AG09319 (cell line): Measurements from ENCODE around the gene MUS81.
"Not testable (repeated sequence)": the region's sequence is repeated elsewhere in the genome, so short reads cannot be mapped to it uniquely, and the experiment has no call there.

Experiments
- DNase-seq: peaks from one replicate; pipeline ENCODE4 v3.0.0-alpha.2; 2010; ENCODE audit warnings: low read depth; ENCODE audit errors: extremely low read depth
- TF ChIP-seq, protein P1 (sequence below): IDR thresholded peaks from 2 replicates; pipeline ENCODE4 v1.5.1; 2011; ENCODE audit warnings: low read depth, mild to moderate bottlenecking, inconsistent platforms, low read length, moderate library complexity

The MUS81 gene

GRCh38 chr11:65834202-65834601, 26.0 kb upstream of the MUS81 start:
- TF ChIP-seq, protein P1, sequence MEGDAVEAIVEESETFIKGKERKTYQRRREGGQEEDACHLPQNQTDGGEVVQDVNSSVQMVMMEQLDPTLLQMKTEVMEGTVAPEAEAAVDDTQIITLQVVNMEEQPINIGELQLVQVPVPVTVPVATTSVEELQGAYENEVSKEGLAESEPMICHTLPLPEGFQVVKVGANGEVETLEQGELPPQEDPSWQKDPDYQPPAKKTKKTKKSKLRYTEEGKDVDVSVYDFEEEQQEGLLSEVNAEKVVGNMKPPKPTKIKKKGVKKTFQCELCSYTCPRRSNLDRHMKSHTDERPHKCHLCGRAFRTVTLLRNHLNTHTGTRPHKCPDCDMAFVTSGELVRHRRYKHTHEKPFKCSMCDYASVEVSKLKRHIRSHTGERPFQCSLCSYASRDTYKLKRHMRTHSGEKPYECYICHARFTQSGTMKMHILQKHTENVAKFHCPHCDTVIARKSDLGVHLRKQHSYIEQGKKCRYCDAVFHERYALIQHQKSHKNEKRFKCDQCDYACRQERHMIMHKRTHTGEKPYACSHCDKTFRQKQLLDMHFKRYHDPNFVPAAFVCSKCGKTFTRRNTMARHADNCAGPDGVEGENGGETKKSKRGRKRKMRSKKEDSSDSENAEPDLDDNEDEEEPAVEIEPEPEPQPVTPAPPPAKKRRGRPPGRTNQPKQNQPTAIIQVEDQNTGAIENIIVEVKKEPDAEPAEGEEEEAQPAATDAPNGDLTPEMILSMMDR, result no peak
- no peak for DNase-seq

DNA sequence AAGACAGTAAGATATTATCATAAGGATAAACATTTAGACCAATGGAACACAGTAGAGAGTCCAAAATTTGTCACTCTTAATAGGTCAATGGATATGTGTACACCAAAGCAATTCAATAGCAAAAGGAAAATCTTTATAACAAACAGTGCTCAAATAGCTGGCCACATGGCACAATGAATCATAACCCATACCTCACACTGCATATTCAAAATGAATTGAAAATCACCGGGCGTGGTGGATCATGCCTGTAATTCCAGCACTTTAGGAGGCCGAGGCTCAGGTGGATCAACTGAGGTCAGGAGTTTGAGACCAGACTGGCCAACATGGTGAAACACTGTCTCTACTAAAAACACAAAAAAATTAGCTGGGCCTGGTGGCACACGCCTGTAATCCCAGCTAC, 18.1 kb upstream of the MUS81 start:
- TF ChIP-seq, protein P1, result no peak
- no peak for DNase-seq

GRCh38 chr11:65843811-65844210, 16.4 kb upstream of the MUS81 start:
- TF ChIP-seq, protein P1, result no peak
- DNase-seq, result no peak

- TF ChIP-seq, protein P1, result no peak
- DNase-seq, result no peak
These were observed 15.9 kb upstream of the MUS81 start for GRCh38 chr11:65844231-65844872.

- TF ChIP-seq, protein P1, result no peak
- no peak for DNase-seq
These were observed 12.5 kb upstream of the MUS81 start for GRCh38 chr11:65847746-65848145.

- DNase-seq, result not testable (repeated sequence)
These were observed 11.5 kb upstream of the MUS81 start for GRCh38 chr11:65848693-65849092.

- TF ChIP-seq, protein P1, result no peak
- DNase-seq, result no peak
These were observed 10.9 kb upstream of the MUS81 start for GRCh38 chr11:65849366-65849765.

GRCh38 chr11:65849771-65850216, 10.4 kb upstream of the MUS81 start:
- DNase-seq, result no peak
- TF ChIP-seq, protein P1, result no peak
